Caco-2 (cell line): ENCODE data around the gene DHRS11. TPM values are rescaled to one million over a fixed set of nuclear protein-coding genes. Genes with fewer than 3 reads are reported as not detected.

ENCODE experiments used
- BruUV-seq: library from RNA; stranded (reverse); fragments of 400-500 nt; replicated peaks from 2 replicates; lab custom pipeline; 2021; lab: Mats Ljungman, UMichigan
- CTCF ChIA-PET: fragments of 300-600 bp; sonication (Branson Sonifier 250); formaldehyde crosslinking; loops from one replicate; lab custom pipeline; 2022; ENCODE audit warnings: antibody characterized with exemption; lab: Charles Lee
- POLR2A ChIA-PET: fragments of 300-600 bp; sonication (Branson Sonifier 250); formaldehyde crosslinking; loops from one replicate; lab custom pipeline; 2022; ENCODE audit warnings: antibody characterized with exemption; lab: Charles Lee
- DNase-seq, 2 experiments: peaks; one replicate each; pipeline versions ENCODE4 v3.0.0 to v3.0.0-alpha.2; 2020 to 2022
- H3K27me3 ChIP-seq: replicated peaks from 2 replicates; pipeline ENCODE4 v1.6.0; 2011; ENCODE audit warnings: low read length; ENCODE audit not compliant: control insufficient read depth, insufficient read depth
- H3K36me3 ChIP-seq: 2 replicates; pipeline ENCODE4 v1.5.1; 2011; ENCODE audit warnings: low read length; ENCODE audit not compliant: control insufficient read depth, insufficient read depth
- H3K4me1 ChIP-seq: fragments of 250-450 bp; sonication (Bioruptor Pico); 2 replicates; pipeline ENCODE4 v1.5.1; 2020; ENCODE audit warnings: mild to moderate bottlenecking
- H3K4me3 ChIP-seq: 2 replicates; pipeline ENCODE4 v1.5.1; 2011; ENCODE audit warnings: low read depth, mild to moderate bottlenecking, control low read depth, low read length
- H3K9me3 ChIP-seq: fragments of 250-450 bp; sonication (Bioruptor Pico); 2 replicates; pipeline ENCODE4 v1.5.1; 2020; ENCODE audit warnings: mild to moderate bottlenecking, moderate library complexity
- H3K27ac Mint-ChIP-seq: one replicate; pipeline ENCODE4 v1.8.0; 2022; ENCODE audit warnings: mixed read lengths; ENCODE audit not compliant: unreplicated experiment
- H3K27me3 Mint-ChIP-seq: one replicate; pipeline ENCODE4 v1.8.0; 2022; ENCODE audit warnings: mixed read lengths; ENCODE audit not compliant: insufficient read depth, unreplicated experiment
- H3K36me3 Mint-ChIP-seq: one replicate; pipeline ENCODE4 v1.8.0; 2022; ENCODE audit warnings: mild to moderate bottlenecking, mixed read lengths; ENCODE audit not compliant: insufficient read depth, unreplicated experiment
- H3K4me1 Mint-ChIP-seq: one replicate; pipeline ENCODE4 v1.8.0; 2022; ENCODE audit warnings: low read depth, mixed read lengths; ENCODE audit not compliant: unreplicated experiment
- H3K4me3 Mint-ChIP-seq: one replicate; pipeline ENCODE4 v1.8.0; 2022; ENCODE audit warnings: mild to moderate bottlenecking, moderate library complexity, mixed read lengths; ENCODE audit not compliant: unreplicated experiment
- H3K9me3 Mint-ChIP-seq: one replicate; pipeline ENCODE4 v1.8.0; 2022; ENCODE audit warnings: mixed read lengths; ENCODE audit not compliant: unreplicated experiment
- CTCF ChIP-seq, 2 experiments: fragments of 200-600 bp in 1 of 2; IDR thresholded peaks; 1 replicate in 1 of 2; 2 replicates in 1 of 2; pipeline versions ENCODE4 v1.5.1 to v1.8.0; 2011 to 2022; ENCODE audit warnings: antibody characterized with exemption in 1 of 2, control low read depth in 1 of 2, inconsistent platforms in 1 of 2, low read depth in 1 of 2, low read length in 1 of 2, mild to moderate bottlenecking in 1 of 2, moderate library complexity in 1 of 2; ENCODE audit not compliant: insufficient read depth in 1 of 2, severe bottlenecking in 1 of 2, unreplicated experiment in 1 of 2
- intact Hi-C: fragments of 100-400 bp; cut with micrococcal nuclease; formaldehyde crosslinking; loops from one replicate; pipeline ENCODE4 v1.10.0; 2022; ENCODE audit not compliant: unreplicated experiment
- total RNA-seq: library from RNA; stranded (reverse); gene quantifications from 2 replicates; pipeline ENCODE4 v1.2.3, GENCODE V29; 2022

DHRS11 gene
- total RNA-seq, 1 experiment from 2014 or later = 44.7 TPM

- Histone ChIP-seq H3K27me3 (no peaks in the 10 kb centered on the region), H3K9me3 (no peaks in the 10 kb centered on the region), H3K36me3 (no peaks in the 10 kb centered on the region), H3K4me1 (no peaks in the 10 kb centered on the region), H3K4me3 (no peak overlapping the region)
- peaks cover 5% of the 10 kb centered on the region for H3K36me3 Mint-ChIP-seq
- peaks cover 3% of the 10 kb centered on the region for H3K27me3 Mint-ChIP-seq
- no peak for DNase-seq
- H3K27ac Mint-ChIP-seq = no peak overlapping the region
- H3K4me1 Mint-ChIP-seq = no peaks in the 10 kb centered on the region
- intact Hi-C loops = no loop called here
- ChIA-PET CTCF (no interaction called here), POLR2A (no interaction called here)
- TF ChIP-seq CTCF (IDR thresholded peaks at IDR 0.05; ENCODE audit: insufficient read depth in 1 of 2, low read depth in 1 of 2, low read length in 1 of 2, severe bottlenecking in 1 of 2, unreplicated experiment in 1 of 2) = no peak
- H3K9me3 Mint-ChIP-seq = no peaks in the 10 kb centered on the region
- BruUV-seq = no TSS peak
- H3K4me3 Mint-ChIP-seq = no peak overlapping the region
Measured at GRCh38 chr17:36613155-36613554, 21.5 kb downstream of the DHRS11 start.

- ChIA-PET POLR2A (no interaction called here), CTCF (interaction anchor here (0.6 kb wide), 1 partner anchor 541 kb away, joined by 3 read pairs; no protein-coding TSS in a partner anchor)
- DNase-seq = no peak
- no peak overlapping the region for H3K4me3 Mint-ChIP-seq
- Histone ChIP-seq H3K27me3 (no peaks in the 10 kb centered on the region), H3K4me1 (no peaks in the 10 kb centered on the region), H3K36me3 (no peaks in the 10 kb centered on the region), H3K9me3 (no peaks in the 10 kb centered on the region), H3K4me3 (no peak overlapping the region)
- H3K27ac Mint-ChIP-seq = no peak overlapping the region
- no peak for TF ChIP-seq CTCF (IDR thresholded peaks at IDR 0.05; ENCODE audit: insufficient read depth in 1 of 2, low read depth in 1 of 2, low read length in 1 of 2, severe bottlenecking in 1 of 2, unreplicated experiment in 1 of 2)
- no peaks in the 10 kb centered on the region for H3K9me3 Mint-ChIP-seq
- H3K4me1 Mint-ChIP-seq = no peaks in the 10 kb centered on the region
- H3K36me3 Mint-ChIP-seq = peaks cover 4% of the 10 kb centered on the region
- BruUV-seq = no TSS peak
- intact Hi-C loops = no loop called here
- peaks cover 3% of the 10 kb centered on the region for H3K27me3 Mint-ChIP-seq
Measured at GRCh38 chr17:36614081-36614480, 22.4 kb downstream of the DHRS11 start.

- Histone ChIP-seq H3K4me1 (no peaks in the 10 kb centered on the region), H3K9me3 (no peaks in the 10 kb centered on the region), H3K36me3 (no peaks in the 10 kb centered on the region), H3K4me3 (no peak overlapping the region), H3K27me3 (no peaks in the 10 kb centered on the region)
- no peak overlapping the region for H3K27ac Mint-ChIP-seq
- intact Hi-C loops = no loop called here
- no peak overlapping the region for H3K4me3 Mint-ChIP-seq
- no peaks in the 10 kb centered on the region for H3K4me1 Mint-ChIP-seq
- H3K9me3 Mint-ChIP-seq = no peaks in the 10 kb centered on the region
- no TSS peak for BruUV-seq
- POLR2A ChIA-PET = no interaction called here
- H3K36me3 Mint-ChIP-seq = peaks cover 4% of the 10 kb centered on the region
- CTCF ChIA-PET = no interaction called here
- peaks cover 6% of the 10 kb centered on the region for H3K27me3 Mint-ChIP-seq
- no peak for TF ChIP-seq CTCF (IDR thresholded peaks at IDR 0.05; ENCODE audit: insufficient read depth in 1 of 2, low read depth in 1 of 2, low read length in 1 of 2, severe bottlenecking in 1 of 2, unreplicated experiment in 1 of 2)
- DNase-seq = no peak
Measured at GRCh38 chr17:36614933-36615332, 23.3 kb downstream of the DHRS11 start.
